IPS-15b (cell line): Measurements from ENCODE around the gene MCIDAS.

Experiments used
- H3K27me3 ChIP-seq: one replicate; pipeline ENCODE4 v1.6.1; 2013; ENCODE audit warnings: low read length; ENCODE audit not compliant: control insufficient read depth, insufficient read depth
- H3K36me3 ChIP-seq: one replicate; pipeline ENCODE4 v1.6.1; 2013; ENCODE audit warnings: low read length; ENCODE audit not compliant: control insufficient read depth, insufficient read depth
- H3K4me1 ChIP-seq: one replicate; pipeline ENCODE4 v1.6.1; 2013; ENCODE audit warnings: mild to moderate bottlenecking, low read length; ENCODE audit not compliant: control insufficient read depth, insufficient read depth
- H3K4me3 ChIP-seq: one replicate; pipeline ENCODE4 v1.5.1; 2013; ENCODE audit warnings: low read depth, low read length
- H3K9ac ChIP-seq: one replicate; pipeline ENCODE4 v1.6.1; 2013; ENCODE audit warnings: low read depth, mild to moderate bottlenecking, low read length
- H3K9me3 ChIP-seq: one replicate; pipeline ENCODE4 v1.6.1; 2013; ENCODE audit warnings: mild to moderate bottlenecking, low read length; ENCODE audit not compliant: control insufficient read depth, insufficient read depth

MCIDAS gene

DNA sequence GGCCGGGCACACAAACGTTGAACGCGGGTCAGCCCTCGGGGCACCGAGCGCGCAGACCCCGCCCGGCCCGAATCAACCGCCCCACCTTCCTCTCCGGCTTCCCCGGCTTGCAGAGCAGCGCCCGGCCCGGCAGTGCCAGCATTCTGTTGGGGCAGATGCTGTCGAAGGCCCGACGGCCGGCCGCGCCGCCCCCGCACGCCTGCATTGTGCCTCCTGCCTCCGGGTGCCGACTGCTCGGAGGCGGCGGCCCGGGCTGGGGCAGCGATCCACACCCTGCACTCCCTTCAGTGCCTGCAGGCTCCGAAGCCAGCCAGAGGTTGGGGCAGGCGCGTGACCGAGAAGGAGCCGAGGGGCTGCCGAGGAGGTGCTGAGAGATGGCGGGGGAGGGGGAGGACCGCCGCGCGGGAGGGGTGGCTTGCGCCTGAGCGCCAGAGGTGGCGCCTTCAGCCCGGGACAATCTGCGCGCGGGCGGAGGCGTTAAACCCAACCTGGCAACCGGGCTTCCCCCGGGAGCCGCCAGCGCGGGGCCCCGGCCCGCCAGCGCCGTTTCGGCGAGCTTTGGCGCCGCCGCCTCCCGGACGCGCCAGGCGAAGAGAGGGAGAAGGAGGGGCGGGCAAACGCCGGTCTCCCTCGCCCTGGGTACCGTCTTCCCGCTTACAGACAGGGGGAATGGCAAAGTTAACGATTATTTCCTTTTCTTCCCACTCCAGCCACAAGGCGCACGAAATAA is at the start of gene MCIDAS:
MCIDAS (minus strand) TSS at position 382 of the 730 bp plus-strand sequence; CDS start at position 205, 177 bp downstream.
- Histone ChIP-seq H3K36me3 (no peaks in the 10 kb centered on the region), H3K4me1 (no peaks in the 10 kb centered on the region), H3K4me3 (peak within 1 kb of the TSS; percentile 58), H3K9ac (no peak within 1 kb of the TSS), H3K9me3 (no peaks in the 10 kb centered on the region), H3K27me3 (peaks cover 96% of the 10 kb centered on the region)

DNA sequence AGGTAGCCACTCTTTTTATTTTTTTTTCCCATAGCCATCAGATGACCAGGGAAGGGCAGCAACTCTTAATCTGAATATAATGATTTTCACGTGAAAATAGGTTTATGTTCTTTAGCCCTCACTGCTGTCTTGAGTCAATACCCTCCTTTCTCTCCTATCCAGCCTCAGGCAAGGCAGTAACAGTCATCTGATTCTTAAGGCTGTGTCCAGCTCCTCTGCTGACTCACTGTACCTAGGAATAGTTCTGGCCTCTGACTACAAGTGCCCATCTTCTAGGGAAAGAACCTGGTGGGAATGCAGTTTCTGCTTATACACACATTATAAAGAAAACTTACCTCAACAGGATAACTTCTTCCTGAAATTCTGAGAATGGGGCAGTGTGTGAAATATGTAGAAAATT is 49.7 kb upstream of the MCIDAS start:
- Histone ChIP-seq H3K9me3 (no peaks in the 10 kb centered on the region), H3K4me1 (no peaks in the 10 kb centered on the region), H3K4me3 (no peak overlapping the region), H3K9ac (no peak overlapping the region), H3K27me3 (no peaks in the 10 kb centered on the region), H3K36me3 (peaks cover 4% of the 10 kb centered on the region)

DNA sequence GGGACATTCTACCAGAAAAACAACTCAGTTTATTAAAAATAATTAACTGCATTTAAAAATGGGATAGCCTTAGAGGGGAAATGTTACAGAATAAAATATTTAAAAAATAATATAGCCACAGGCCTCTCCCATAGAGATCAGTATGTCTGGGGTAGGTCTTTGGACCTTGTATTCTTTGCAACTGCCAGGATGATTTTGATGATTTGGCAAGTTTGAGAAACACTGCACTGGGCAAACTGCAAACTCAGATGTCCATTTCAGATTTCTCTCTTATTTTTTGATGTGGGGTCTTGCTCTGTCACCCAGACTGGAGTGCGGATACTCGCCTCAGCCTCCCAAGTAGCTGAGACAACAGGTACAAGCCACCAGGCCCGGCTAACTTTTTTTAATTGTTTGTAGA is 31.2 kb upstream of the MCIDAS start:
- H3K27me3 ChIP-seq = no peaks in the 10 kb centered on the region
- no peaks in the 10 kb centered on the region for H3K9me3 ChIP-seq
- H3K36me3 ChIP-seq = no peaks in the 10 kb centered on the region
- H3K4me1 ChIP-seq = no peaks in the 10 kb centered on the region
- H3K9ac ChIP-seq = no peak overlapping the region
- H3K4me3 ChIP-seq = no peak overlapping the region

DNA sequence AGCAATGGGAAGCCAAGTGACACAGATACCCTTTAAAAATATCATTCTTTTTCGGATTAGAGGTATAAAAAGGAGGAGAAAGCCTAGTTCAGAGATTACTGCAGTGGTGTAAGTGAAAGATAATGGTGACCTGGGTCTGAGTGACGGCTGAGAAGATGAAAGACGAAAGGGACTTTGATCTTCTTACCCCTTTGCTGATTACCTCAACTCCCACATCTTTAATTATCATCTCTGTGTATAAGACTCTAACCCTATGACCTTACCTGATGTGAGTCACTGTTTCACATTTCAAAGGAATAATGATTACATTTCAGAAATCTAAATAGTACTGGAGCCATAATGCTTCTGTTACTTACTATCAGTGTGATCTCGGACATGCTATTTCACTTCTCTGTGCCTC is 27.7 kb upstream of the MCIDAS start:
- no peaks in the 10 kb centered on the region for H3K27me3 ChIP-seq
- no peaks in the 10 kb centered on the region for H3K9me3 ChIP-seq
- no peaks in the 10 kb centered on the region for H3K4me1 ChIP-seq
- H3K4me3 ChIP-seq = no peak overlapping the region
- no peaks in the 10 kb centered on the region for H3K36me3 ChIP-seq
- no peak overlapping the region for H3K9ac ChIP-seq

DNA sequence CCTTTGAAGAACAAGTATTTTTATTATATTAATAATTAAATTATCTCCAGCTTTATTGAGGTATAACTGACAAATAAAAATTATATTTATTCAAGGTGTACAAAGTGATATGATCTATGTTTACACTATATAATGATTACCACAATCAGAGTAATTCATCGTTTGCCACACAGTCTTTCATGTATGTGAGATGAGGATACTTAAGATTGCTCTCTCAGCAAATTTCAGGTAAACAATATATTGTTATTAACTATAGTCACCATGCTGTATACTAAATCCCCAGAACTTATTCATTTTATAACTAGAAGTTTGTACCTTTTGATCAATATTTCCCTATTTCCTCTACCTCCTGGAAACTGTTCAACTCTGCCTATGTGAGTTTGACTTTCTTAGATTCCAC is 22.9 kb upstream of the MCIDAS start:
- Histone ChIP-seq H3K4me3 (no peak overlapping the region), H3K27me3 (no peaks in the 10 kb centered on the region), H3K4me1 (no peaks in the 10 kb centered on the region), H3K36me3 (no peaks in the 10 kb centered on the region), H3K9me3 (no peaks in the 10 kb centered on the region), H3K9ac (no peak overlapping the region)

DNA sequence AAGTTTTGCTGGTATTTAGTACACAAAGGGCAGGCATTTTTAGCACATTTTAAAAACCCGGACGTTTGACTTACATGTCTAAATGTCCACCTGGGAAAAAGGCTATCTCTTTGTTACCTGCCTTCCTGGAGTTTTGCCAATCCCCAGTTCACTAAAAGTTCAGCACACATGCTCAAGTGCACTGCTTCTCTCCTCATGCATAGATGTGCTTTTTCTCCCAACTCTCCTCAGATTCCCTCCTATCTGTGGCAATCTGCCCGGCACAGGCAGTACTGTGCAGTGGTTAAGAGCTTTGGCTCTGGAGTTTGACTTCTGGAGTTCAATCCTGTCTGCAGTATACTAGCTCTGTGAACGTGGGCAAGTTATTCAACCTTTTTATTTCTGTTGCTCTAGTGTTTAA is 14.6 kb upstream of the MCIDAS start:
- no peak overlapping the region for H3K4me3 ChIP-seq
- no peaks in the 10 kb centered on the region for H3K4me1 ChIP-seq
- H3K9me3 ChIP-seq = no peaks in the 10 kb centered on the region
- H3K36me3 ChIP-seq = no peaks in the 10 kb centered on the region
- H3K9ac ChIP-seq = no peak overlapping the region
- peaks cover 35% of the 10 kb centered on the region for H3K27me3 ChIP-seq

DNA sequence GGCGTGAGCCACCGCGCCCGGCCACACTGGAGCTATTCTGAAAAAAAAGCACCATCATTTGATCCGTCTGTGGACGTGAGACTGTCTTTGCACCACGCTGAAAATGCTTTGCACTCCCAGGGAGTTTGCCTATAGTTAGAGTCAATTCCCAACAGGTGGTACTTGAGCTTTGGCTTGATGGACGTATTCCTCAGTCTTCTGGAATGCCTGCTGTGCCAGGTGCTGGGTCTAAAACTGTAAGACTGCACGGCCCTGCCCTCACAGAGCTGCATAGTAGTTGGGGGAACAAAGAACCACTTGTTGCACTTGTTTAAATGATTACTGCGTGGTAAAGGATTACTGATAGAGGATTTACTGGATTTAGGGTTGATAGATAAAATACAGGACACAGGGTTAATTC is 9.7 kb upstream of the MCIDAS start:
- H3K9me3 ChIP-seq = no peaks in the 10 kb centered on the region
- H3K36me3 ChIP-seq = no peaks in the 10 kb centered on the region
- peaks cover 82% of the 10 kb centered on the region for H3K27me3 ChIP-seq
- no peak overlapping the region for H3K4me3 ChIP-seq
- H3K4me1 ChIP-seq = peaks cover 7% of the 10 kb centered on the region
- H3K9ac ChIP-seq = no peak overlapping the region

DNA sequence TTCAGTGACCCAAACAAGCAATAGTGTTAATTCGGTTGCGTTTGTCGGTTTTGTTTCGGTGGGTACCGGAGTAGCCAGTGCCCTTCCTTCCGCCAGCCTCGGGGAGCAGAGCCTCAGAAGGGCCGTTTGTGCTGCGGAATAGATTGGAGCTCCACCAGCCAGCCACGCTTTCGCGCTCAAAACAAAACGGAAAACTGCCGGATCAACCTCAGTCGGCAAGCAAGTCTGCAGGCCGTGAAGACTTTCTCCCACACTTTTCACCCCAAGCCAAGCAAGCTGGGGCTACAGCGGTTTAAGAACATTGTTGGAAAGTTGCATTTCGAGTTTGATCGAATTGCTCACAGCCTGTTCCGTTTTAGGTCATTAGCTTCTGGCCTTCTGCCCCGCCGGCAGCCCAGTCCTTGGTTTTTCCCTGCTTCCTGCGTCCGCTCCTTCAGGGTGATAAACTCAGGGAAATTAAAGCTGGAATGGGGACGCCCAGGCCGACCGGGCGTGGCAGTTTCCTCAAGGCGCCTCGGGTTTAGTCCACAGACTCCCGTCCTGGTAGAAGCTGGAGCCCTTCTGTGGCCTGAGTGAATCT is 7.1 kb upstream of the MCIDAS start:
- H3K9me3 ChIP-seq = no peaks in the 10 kb centered on the region

DNA sequence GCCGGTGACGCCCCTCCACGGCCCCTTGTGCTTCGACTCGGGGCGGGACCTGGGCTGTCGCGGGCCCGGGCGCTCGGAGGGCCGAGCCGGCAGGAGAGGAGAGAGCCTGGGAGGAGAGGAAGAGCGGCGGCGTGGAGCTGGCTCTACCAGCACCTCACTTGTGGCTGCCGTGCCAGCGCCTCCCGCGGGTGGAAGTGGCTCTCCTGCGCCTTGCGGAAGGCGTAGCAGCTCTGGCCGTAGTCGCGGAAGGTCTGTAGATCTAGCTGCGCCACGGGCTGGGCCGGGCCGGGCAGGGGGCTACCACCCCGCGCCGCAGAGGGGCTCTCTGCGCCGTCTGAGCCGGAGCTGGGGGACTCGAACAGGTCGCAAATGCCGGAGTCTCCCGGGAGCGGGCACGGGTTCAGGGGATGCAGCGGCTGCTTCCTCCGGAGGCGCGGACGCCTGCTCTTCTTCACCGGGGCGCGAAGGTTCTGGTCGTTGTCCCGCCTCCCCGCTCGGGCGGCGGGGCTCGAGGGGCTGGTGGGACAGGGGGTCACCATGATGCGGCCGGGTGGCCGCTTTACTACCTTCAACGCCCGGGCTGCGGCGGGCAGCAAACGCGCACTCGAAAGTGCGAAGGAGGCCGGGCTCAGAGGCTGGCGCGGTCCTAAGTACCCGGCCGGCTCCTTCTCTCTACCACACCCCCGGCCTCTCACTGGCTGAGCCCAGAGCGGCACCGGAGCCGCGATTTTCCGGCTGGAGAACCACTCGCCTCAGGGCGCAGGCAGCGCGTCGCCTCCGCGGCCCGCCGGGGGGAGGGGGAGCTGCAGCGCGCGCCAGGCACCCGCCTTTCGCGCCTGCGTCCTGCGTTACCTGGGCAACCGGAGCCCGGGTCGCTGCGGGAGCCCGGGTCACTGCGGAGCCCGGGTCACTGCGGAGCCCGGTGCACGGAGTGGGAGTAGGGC is 6.1 kb upstream of the MCIDAS start, which contains the start of gene CCNO:
CCNO (minus strand) TSS at position 624 of the 944 bp plus-strand sequence; CDS start at position 539, 85 bp downstream.
- H3K4me1 ChIP-seq = peaks cover 7% of the 10 kb centered on the region
- no peaks in the 10 kb centered on the region for H3K36me3 ChIP-seq
- H3K27me3 ChIP-seq = peaks cover 99% of the 10 kb centered on the region
- peak within 1 kb of the TSS; percentile 70 for H3K4me3 ChIP-seq
- no peaks in the 10 kb centered on the region for H3K9me3 ChIP-seq
- H3K9ac ChIP-seq = no peak within 1 kb of the TSS

More for the DNA sequence above, 7.1 kb upstream of the MCIDAS start:
- Histone ChIP-seq H3K4me1 (peaks cover 7% of the 10 kb centered on the region), H3K27me3 (peaks cover 97% of the 10 kb centered on the region), H3K4me3 (peak overlapping the region; percentile 70), H3K36me3 (no peaks in the 10 kb centered on the region), H3K9ac (no peak overlapping the region)

DNA sequence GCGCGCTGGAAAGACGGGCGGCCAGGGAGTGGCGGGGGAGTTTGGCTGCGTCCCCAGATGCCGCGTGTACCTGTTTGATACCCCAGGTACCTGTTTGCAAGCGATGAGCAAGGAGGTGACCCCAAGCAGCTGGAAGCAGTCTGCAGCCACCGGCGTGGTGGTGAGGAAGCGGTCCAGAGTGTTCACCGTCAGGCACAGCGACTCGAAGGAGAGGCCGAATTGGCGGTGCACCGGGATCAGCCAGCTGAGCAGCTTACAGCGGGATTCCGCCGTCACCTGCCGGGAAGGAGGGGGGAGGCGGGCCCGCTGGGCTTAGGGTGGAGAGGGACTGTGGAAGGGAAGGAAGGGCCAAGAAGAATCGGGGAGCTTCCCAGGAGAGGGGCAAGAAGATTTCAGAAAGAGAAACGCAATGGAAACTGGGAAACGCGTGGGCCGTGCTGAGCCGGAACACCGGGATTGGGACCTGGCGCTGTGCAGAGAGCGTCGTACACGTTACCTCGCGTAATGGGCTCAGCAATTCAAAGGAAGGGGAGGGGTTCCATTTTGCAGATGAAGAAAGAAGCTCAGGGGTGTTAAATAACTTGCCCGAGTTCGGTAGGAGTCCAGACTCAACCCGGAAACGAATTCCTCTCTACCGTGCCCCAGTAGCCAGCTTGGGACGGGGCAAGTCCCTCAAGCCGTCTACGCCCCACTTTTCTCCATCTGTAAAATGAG is 5.3 kb upstream of the MCIDAS start:
- Histone ChIP-seq H3K27me3 (peaks cover 99% of the 10 kb centered on the region), H3K4me3 (peak overlapping the region; percentile 70), H3K36me3 (no peaks in the 10 kb centered on the region), H3K9ac (no peak overlapping the region), H3K4me1 (peaks cover 7% of the 10 kb centered on the region), H3K9me3 (no peaks in the 10 kb centered on the region)

DNA sequence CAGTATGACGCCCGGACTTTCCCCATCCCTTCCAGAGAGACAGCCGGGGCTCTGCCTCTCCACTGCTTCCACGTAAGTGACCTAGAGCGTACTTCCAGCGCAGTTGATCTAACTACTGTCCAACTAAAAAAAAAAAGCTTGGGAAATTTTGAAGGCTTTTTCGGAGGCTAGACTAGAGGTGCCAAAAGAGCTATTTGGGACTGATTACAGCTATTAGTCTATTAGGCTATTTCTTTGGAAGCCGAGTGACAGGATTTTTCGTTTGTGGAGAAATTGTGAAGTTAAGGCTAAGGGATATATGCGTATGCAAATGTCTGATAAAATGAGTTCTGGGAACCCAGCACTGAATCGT is 4.8 kb upstream of the MCIDAS start:
- no peak overlapping the region for H3K9ac ChIP-seq
- peaks cover 95% of the 10 kb centered on the region for H3K27me3 ChIP-seq
- peak overlapping the region; percentile 70 for H3K4me3 ChIP-seq
- no peaks in the 10 kb centered on the region for H3K9me3 ChIP-seq
- H3K4me1 ChIP-seq = peaks cover 7% of the 10 kb centered on the region
- no peaks in the 10 kb centered on the region for H3K36me3 ChIP-seq
